ENCODE measurements around the gene DNMT1.

DNA sequence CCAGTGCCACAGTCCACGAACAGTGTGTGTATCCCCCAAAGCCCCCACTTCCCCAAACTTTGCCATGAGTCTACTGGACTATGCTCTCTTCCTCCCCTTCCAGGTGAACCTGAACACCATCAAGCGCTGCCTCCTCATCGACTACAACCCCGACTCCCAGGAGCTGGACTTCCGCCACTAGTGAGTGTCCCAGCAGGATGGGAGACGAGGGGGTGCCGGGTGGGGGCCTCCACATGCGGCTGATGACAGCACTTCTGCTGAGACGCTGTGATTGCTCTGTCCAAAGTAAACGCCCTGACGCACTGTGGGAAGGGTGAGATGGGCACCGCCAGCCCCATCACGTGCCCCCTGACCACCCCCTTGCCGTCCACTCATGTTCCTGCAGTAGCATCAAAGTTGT is 85.2 kb downstream of the DNMT1 start:
- TF ChIP-seq CTCF (conservative IDR thresholded peaks at IDR 0.05; ENCODE audit: low read depth, low read length), result no peak
- no peak for TF ChIP-seq EZH2 (IDR thresholded peaks at IDR 0.05; ENCODE audit: low read length, unreplicated experiment)
- no peak for TF ChIP-seq EZH2phosphoT487 (IDR thresholded peaks at IDR 0.05; ENCODE audit: borderline replicate concordance, low read length)

Data from PC-3 (cell line).